NB4 (cell line): ENCODE results near the gene EPHB1.

Source experiments
- DNase-seq: peaks from one replicate; pipeline ENCODE4 v3.0.0; 2010; ENCODE audit warnings: low read depth
- H3K4me3 ChIP-seq: one replicate; pipeline ENCODE4 v1.5.1; 2011; ENCODE audit warnings: mild to moderate bottlenecking, low read depth, low read length, moderate library complexity
- CTCF ChIP-seq: IDR thresholded peaks from one replicate; pipeline ENCODE4 v1.5.1; 2012; ENCODE audit warnings: low read depth, low read length
- MAX ChIP-seq: IDR thresholded peaks from 2 replicates; pipeline ENCODE4 v1.6.1; 2011; ENCODE audit warnings: low read depth, low read length
- MYC ChIP-seq: IDR thresholded peaks from 2 replicates; pipeline ENCODE4 v1.6.1; 2011; ENCODE audit warnings: low read depth, low read length
- POLR2A ChIP-seq: IDR thresholded peaks from 2 replicates; pipeline ENCODE4 v1.6.1; 2011; ENCODE audit warnings: mild to moderate bottlenecking; ENCODE audit not compliant: insufficient read length; ENCODE audit errors: extremely low read depth

EPHB1 gene

GRCh38 chr3:134858441-134859035, 63.5 kb downstream of the EPHB1 start:
- no peak for DNase-seq
- TF ChIP-seq POLR2A, result no peak
- no peak for TF ChIP-seq MAX
- TF ChIP-seq MYC, result no peak
- no peak for TF ChIP-seq CTCF
- H3K4me3 ChIP-seq, result no peak overlapping the region

GRCh38 chr3:134859341-134859740, 64.3 kb downstream of the EPHB1 start:
- no peak for DNase-seq
- TF ChIP-seq CTCF, result no peak
- no peak for TF ChIP-seq POLR2A
- TF ChIP-seq MYC, result no peak
- TF ChIP-seq MAX, result no peak
- H3K4me3 ChIP-seq, result no peak overlapping the region

DNA sequence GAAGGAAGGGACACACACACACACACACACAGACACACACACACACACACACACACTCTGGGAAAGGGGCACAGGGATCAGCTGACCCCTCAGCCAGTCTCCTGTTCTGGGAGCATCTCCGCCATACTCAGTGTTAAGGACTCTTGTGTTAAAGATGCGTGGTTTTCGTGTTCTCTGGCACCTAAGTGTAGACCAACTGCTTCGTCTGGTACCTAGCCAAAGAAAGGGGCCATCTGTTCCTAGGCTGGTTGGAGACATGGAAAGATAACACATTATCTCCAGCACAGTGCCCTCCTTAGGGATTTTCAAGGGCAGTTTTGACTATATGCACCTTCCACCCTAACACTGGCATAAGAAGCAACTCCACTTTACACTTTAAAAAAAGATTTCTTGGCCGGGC, 65.1 kb downstream of the EPHB1 start:
- TF ChIP-seq POLR2A (no peak), MYC (no peak), MAX (no peak), CTCF (no peak)
- no peak overlapping the region for H3K4me3 ChIP-seq
- DNase-seq, result no peak

- no peak for DNase-seq
- TF ChIP-seq MYC, result no peak
- TF ChIP-seq CTCF, result no peak
- TF ChIP-seq POLR2A, result no peak
- no peak for TF ChIP-seq MAX
- no peak overlapping the region for H3K4me3 ChIP-seq
Measured at GRCh38 chr3:134863915-134864314, 68.9 kb downstream of the EPHB1 start.

GRCh38 chr3:134864636-134865035, 69.6 kb downstream of the EPHB1 start:
- peak; percentile 23 for DNase-seq
- no peak overlapping the region for H3K4me3 ChIP-seq
- no peak for TF ChIP-seq CTCF
- no peak for TF ChIP-seq MAX
- no peak for TF ChIP-seq POLR2A
- no peak for TF ChIP-seq MYC
